Upper lobe of right lung (tissue), 1 donor: ENCODE results near the gene NFE2. TPM values are rescaled to one million over a fixed set of nuclear protein-coding genes. Genes with fewer than 3 reads are reported as not detected.
"Not testable (repeated sequence)": the region's sequence is repeated elsewhere in the genome, so short reads cannot be mapped to it uniquely, and the experiment has no call there.

Source experiments
- ATAC-seq: fragments of 200-7000 bp; cut with Tn5 transposase; one replicate; pipeline ENCODE4 v1.9.1; 2020; ENCODE audit warnings: mild to moderate bottlenecking, moderate library complexity
- DNase-seq: peaks from one replicate; pipeline ENCODE4 v3.0.0-alpha.2; 2020
- H3K27ac ChIP-seq: fragments of 200-600 bp; one replicate; pipeline ENCODE4 v1.8.0; 2022
- H3K27me3 ChIP-seq: fragments of 200-600 bp; one replicate; pipeline ENCODE4 v1.8.0; 2022; ENCODE audit warnings: mild to moderate bottlenecking
- H3K36me3 ChIP-seq: fragments of 200-600 bp; one replicate; pipeline ENCODE4 v1.8.0; 2022
- H3K4me1 ChIP-seq: fragments of 200-600 bp; one replicate; pipeline ENCODE4 v1.8.0; 2022
- H3K4me3 ChIP-seq: fragments of 200-600 bp; one replicate; pipeline ENCODE4 v1.8.0; 2022; ENCODE audit warnings: mild to moderate bottlenecking
- H3K9me3 ChIP-seq: fragments of 200-600 bp; one replicate; pipeline ENCODE4 v1.8.0; 2022
- CTCF ChIP-seq: fragments of 200-600 bp; IDR thresholded peaks from one replicate; pipeline ENCODE4 v1.8.0; 2022; ENCODE audit warnings: antibody characterized with exemption
- intact Hi-C: fragments of 100-400 bp; cut with DNase I; formaldehyde crosslinking; loops from one replicate; pipeline ENCODE4 v1.11.0; 2022
- total RNA-seq: library from RNA; stranded (reverse); fragmentation: NEBNext Ultra II Directional; extraction: Animal tissue kit (Norgen Biotek cat#: 25700); gene quantifications from one replicate; pipeline ENCODE4 v1.2.1, GENCODE V29; 2021
- donor health status: DM: no; HTN: yes; CAD: no; lungs with severe emphysema.

Gene NFE2
- total RNA-seq, 1 donor from 2014 or later = 7.5 TPM

GRCh38 chr12:54330442-54330841, 29.6 kb upstream of the NFE2 start:
- no peaks in the 10 kb centered on the region for H3K27me3 ChIP-seq
- intact Hi-C loops = no loop called here
- no peaks in the 10 kb centered on the region for H3K9me3 ChIP-seq
- peaks cover 51% of the 10 kb centered on the region for H3K4me1 ChIP-seq
- no peaks in the 10 kb centered on the region for H3K36me3 ChIP-seq
- ATAC-seq (no peak), DNase-seq (no peak)
- H3K27ac ChIP-seq = peak overlapping the region; percentile 1
- no peak overlapping the region for H3K4me3 ChIP-seq
- no peak for TF ChIP-seq CTCF

GRCh38 chr12:54329759-54330158, 28.9 kb upstream of the NFE2 start:
- Histone ChIP-seq H3K27me3 (no peaks in the 10 kb centered on the region), H3K4me1 (peaks cover 46% of the 10 kb centered on the region), H3K27ac (no peak overlapping the region), H3K36me3 (no peaks in the 10 kb centered on the region), H3K4me3 (no peak overlapping the region), H3K9me3 (no peaks in the 10 kb centered on the region)
- intact Hi-C loops = no loop called here
- no peak for ATAC-seq
- TF ChIP-seq CTCF = no peak
- no peak for DNase-seq

GRCh38 chr12:54328595-54329337, 28.0 kb upstream of the NFE2 start:
- TF ChIP-seq CTCF = no peak
- intact Hi-C loops = no loop called here
- no peaks in the 10 kb centered on the region for H3K9me3 ChIP-seq
- peak overlapping the region; percentile 47 for H3K27ac ChIP-seq
- no peaks in the 10 kb centered on the region for H3K27me3 ChIP-seq
- H3K36me3 ChIP-seq = no peaks in the 10 kb centered on the region
- DNase-seq = no peak
- no peak overlapping the region for H3K4me3 ChIP-seq
- ATAC-seq = no peak
- H3K4me1 ChIP-seq = peaks cover 45% of the 10 kb centered on the region

GRCh38 chr12:54325442-54326109, 24.8 kb upstream of the NFE2 start:
- H3K36me3 ChIP-seq, ATAC-seq, DNase-seq, H3K9me3 ChIP-seq, intact Hi-C loops, H3K27me3 ChIP-seq: not testable (repeated sequence)
- peak overlapping the region; percentile 93 for H3K27ac ChIP-seq
- H3K4me3 ChIP-seq = peak overlapping the region; percentile 93
- peaks cover 28% of the 10 kb centered on the region for H3K4me1 ChIP-seq

GRCh38 chr12:54324617-54325441, 24.0 kb upstream of the NFE2 start, which contains the start of gene COPZ1:
Gene COPZ1 (plus strand): TSS chr12:54325131. CDS start chr12:54325164, 33 bp downstream.
- TF ChIP-seq CTCF = peak; percentile 76
- DNase-seq = peak; percentile 95
- no peaks in the 10 kb centered on the region for H3K27me3 ChIP-seq
- no peaks in the 10 kb centered on the region for H3K36me3 ChIP-seq
- peak within 1 kb of the TSS; percentile 93 for H3K27ac ChIP-seq
- peaks cover 27% of the 10 kb centered on the region for H3K4me1 ChIP-seq
- intact Hi-C loops = no loop called here
- no peaks in the 10 kb centered on the region for H3K9me3 ChIP-seq
- ATAC-seq = peak; percentile 98
- peak within 1 kb of the TSS; percentile 93 for H3K4me3 ChIP-seq

- intact Hi-C loops = no loop called here
- no peak overlapping the region for H3K4me3 ChIP-seq
- H3K27me3 ChIP-seq = no peaks in the 10 kb centered on the region
- no peaks in the 10 kb centered on the region for H3K36me3 ChIP-seq
- no peak for TF ChIP-seq CTCF
- no peak for ATAC-seq
- H3K4me1 ChIP-seq = peaks cover 8% of the 10 kb centered on the region
- no peaks in the 10 kb centered on the region for H3K9me3 ChIP-seq
- no peak for DNase-seq
- H3K27ac ChIP-seq = no peak overlapping the region
Observed at GRCh38 chr12:54321363-54321762, 20.5 kb upstream of the NFE2 start.

- H3K36me3 ChIP-seq, H3K27ac ChIP-seq, H3K4me1 ChIP-seq, H3K9me3 ChIP-seq, H3K27me3 ChIP-seq, DNase-seq, ATAC-seq, intact Hi-C loops, H3K4me3 ChIP-seq: not testable (repeated sequence)
Observed at GRCh38 chr12:54312309-54312708, 11.5 kb upstream of the NFE2 start.
